ENCODE results near the gene CAB39. TPM values are rescaled to one million over a fixed set of nuclear protein-coding genes. Genes with fewer than 3 reads are reported as not detected.

Gene CAB39
- total and polyA plus RNA-seq, 11 donors: 28.6 to 99.2 (median 84.2) TPM

DNA sequence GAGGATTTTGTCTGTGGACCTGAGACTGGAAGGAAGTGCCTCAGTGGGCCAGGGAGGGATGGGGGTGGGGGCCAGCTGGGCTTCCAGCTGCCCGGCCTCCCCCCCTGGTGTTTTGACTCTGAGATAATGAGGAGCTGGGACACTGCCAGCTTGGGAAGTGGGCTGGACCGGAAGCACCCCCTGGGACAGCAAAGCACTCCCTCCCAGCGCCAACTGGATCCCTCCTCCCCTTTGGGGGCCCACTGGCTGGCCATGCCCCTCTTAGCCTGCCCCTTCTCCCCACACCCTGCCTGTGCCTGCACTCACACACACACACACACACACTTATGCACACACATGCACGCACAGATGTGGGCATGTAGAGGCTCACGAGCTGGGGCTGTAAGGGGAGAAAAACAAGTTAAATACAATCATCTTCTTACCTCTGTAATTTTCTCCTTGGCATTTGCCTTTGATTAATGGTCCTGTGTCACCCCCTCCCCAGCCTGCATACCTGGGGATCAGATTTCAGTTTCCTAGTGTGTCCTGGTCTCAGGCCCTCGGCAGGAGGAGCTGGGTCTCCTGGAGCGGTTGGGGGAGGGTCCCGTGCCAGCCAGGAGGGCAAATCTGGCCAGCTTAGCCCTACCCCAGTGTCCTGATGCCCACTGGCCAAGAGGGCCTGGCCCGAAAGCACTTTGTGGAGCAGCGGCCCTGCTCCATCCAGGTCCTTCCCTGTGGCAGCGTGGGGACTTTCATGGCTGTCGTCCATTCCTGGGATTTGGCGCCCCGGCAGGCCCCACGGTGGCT, 155.7 kb downstream of the CAB39 start:
- no peak overlapping the region for H3K4me3 ChIP-seq
- no peaks in the 10 kb centered on the region for H3K9me3 ChIP-seq
- ATAC-seq (no peak), DNase-seq (peak in 1 of 5 donors; percentile 58)
- WGBS, 4 donors: 63 to 70% (median 67%) methylated on average over 15 of the region's 15 CpGs
- peak overlapping the region in 1 of 12 donors; percentile 73 for H3K27ac ChIP-seq
- TF ChIP-seq, protein P1, sequence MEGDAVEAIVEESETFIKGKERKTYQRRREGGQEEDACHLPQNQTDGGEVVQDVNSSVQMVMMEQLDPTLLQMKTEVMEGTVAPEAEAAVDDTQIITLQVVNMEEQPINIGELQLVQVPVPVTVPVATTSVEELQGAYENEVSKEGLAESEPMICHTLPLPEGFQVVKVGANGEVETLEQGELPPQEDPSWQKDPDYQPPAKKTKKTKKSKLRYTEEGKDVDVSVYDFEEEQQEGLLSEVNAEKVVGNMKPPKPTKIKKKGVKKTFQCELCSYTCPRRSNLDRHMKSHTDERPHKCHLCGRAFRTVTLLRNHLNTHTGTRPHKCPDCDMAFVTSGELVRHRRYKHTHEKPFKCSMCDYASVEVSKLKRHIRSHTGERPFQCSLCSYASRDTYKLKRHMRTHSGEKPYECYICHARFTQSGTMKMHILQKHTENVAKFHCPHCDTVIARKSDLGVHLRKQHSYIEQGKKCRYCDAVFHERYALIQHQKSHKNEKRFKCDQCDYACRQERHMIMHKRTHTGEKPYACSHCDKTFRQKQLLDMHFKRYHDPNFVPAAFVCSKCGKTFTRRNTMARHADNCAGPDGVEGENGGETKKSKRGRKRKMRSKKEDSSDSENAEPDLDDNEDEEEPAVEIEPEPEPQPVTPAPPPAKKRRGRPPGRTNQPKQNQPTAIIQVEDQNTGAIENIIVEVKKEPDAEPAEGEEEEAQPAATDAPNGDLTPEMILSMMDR (IDR thresholded peaks at IDR 0.05): no peak
- TF ChIP-seq POLR2A (IDR thresholded peaks at IDR 0.05): no peak
- intact Hi-C loops (cut with DNase I): loop anchor here in 1 of 10 donors (5.0 kb wide), 1 partner anchor 44 kb away; no protein-coding TSS in a partner anchor
- no peaks in the 10 kb centered on the region for H3K36me3 ChIP-seq
- peaks cover 0 to 65% (median 23%) of the 10 kb centered on the region in 12 donors for H3K4me1 ChIP-seq
- H3K27me3 ChIP-seq: peaks cover 0 to 17% (median 12%) of the 10 kb centered on the region in 9 donors

DNA sequence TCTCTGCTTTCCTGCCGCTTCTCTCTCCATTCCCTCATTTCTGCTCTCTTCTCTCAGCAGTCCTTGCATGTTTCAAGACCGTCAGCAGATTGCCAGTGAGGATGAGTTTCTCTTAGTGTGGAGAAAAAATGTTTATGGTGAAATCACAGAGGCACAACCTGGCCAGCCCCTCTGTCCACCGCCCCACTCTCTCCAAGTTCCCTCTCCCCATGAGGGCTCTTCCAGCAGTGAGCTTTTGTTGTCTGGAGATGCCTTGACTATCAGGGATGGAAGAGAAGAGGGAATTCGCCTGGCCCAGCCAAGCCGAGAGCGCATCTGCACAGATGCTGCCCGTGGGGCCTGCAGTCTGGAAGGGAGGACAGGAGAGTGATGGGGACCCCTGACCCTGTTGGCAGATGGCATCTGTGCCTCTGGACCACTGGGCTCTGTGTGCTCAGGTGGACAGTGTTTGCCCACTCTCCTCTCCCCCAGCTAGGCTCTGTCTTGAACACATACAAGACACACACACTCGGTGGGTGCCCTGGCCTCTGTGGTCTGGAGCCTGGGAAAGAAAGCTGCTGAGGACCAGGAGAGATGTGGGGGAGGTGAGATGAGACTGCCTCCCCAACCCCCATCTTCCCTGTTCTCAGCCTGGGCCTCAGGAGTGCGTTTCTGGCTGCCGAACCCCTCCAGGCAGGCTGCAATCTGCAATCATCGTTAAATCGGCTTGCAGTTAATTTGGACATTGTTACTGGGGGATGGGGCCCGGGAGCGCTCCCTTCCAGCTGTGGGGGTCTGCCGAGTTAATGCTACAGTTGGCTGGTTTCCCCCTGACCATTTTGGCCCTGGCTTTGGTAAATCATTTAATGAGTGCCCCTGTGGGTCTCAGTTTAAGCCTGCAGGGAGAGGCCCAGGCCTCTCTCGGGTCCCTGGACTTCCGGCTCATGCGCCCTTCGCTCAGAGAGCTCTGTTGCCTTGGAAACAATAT, 156.6 kb downstream of the CAB39 start:
- DNase-seq (peak in 2 of 5 donors; percentile 19 to 44), ATAC-seq (no peak)
- WGBS, 4 donors: 62 to 74% (median 68%) methylated on average over 18 to 19 of the region's 19 CpGs
- peak overlapping the region in 2 of 12 donors; percentile 4 to 73 for H3K27ac ChIP-seq
- no peaks in the 10 kb centered on the region for H3K36me3 ChIP-seq
- peaks cover 0 to 61% (median 21%) of the 10 kb centered on the region in 12 donors for H3K4me1 ChIP-seq
- no peak for TF ChIP-seq POLR2A (IDR thresholded peaks at IDR 0.05)
- TF ChIP-seq, protein P1 (IDR thresholded peaks at IDR 0.05): no peak
- H3K4me3 ChIP-seq: no peak overlapping the region
- H3K9me3 ChIP-seq: no peaks in the 10 kb centered on the region
- intact Hi-C loops (cut with DNase I): loop anchor here in 1 of 10 donors (5.0 kb wide), 1 partner anchor 43 kb away; no protein-coding TSS in a partner anchor
- H3K27me3 ChIP-seq: peaks cover 0 to 13% (median 5%) of the 10 kb centered on the region in 9 donors

DNA sequence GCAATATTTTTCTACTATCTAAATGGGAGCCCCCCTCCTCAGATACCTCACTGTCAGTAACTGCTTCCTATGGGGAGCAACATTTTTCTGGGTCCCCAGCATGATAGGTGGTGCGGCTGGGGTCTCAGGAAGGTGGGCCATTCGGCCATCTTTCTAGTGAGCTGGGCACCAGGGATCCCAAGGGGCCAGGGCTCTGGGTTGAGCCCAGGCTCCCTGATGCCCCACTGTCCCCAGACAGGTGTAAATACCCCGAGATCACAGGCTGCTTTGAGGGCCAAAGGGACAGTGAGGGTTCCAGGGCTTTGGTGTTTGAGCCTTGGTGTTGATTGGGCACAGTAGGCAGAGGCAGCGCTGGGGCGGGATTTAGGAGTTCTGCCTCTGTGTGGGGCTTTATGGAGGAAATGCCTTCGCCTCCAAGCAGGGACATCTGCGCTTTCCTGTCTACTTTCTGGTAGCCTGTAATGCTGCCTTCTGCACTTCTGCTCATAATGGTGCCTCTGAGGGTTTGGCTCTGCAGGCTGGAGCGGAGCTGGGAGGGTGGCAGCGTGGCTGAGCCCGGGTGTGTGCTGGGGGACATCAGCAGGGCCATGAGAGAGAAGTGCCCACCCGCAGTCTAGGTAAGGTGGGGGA, 157.4 kb downstream of the CAB39 start:
- intact Hi-C loops (cut with DNase I): loop anchor here in 1 of 10 donors (5.0 kb wide), 1 partner anchor 42 kb away; no protein-coding TSS in a partner anchor
- Histone ChIP-seq H3K9me3 (no peaks in the 10 kb centered on the region), H3K4me1 (peaks cover 0 to 57% (median 19%) of the 10 kb centered on the region in 12 donors), H3K4me3 (no peak overlapping the region), H3K36me3 (no peaks in the 10 kb centered on the region), H3K27ac (peak overlapping the region in 4 of 12 donors; percentile 2 to 73 (median 14)), H3K27me3 (peaks cover 0 to 5% (median 1%) of the 10 kb centered on the region in 9 donors)
- ATAC-seq (no peak), DNase-seq (peak in 1 of 5 donors; percentile 31)
- 78 to 89% (median 86%) methylated on average over 9 to 11 of the region's 11 CpGs for WGBS, 4 donors
- TF ChIP-seq, protein P1 (IDR thresholded peaks at IDR 0.05): no peak
- TF ChIP-seq POLR2A (IDR thresholded peaks at IDR 0.05): no peak

Other genes with a start within 250 kb of the CAB39 start
- gene ITM2C, start 152.1 kb downstream of the CAB39 start, total RNA-seq: 10 to 100 TPM; 23.3 to 36.6 (median 26.5) TPM
- gene ITM2C, start 152.1 kb downstream of the CAB39 start, polyA plus RNA-seq: 10 to 100 TPM; 19.7 to 25.0 TPM
- gene GPR55, start 212.4 kb downstream of the CAB39 start, total RNA-seq: under 1 TPM in 4 of 9 donors, not detected in 5; 0.08 to 0.36 (median 0.20) TPM
- gene GPR55, start 212.4 kb downstream of the CAB39 start, polyA plus RNA-seq: under 1 TPM in 1 of 2 donors, not detected in 1; 0.03 TPM